Uterus (tissue), 4 donors: ENCODE data around the gene SH3BP2. TPM values are rescaled to one million over a fixed set of nuclear protein-coding genes. Genes with fewer than 3 reads are reported as not detected.

Experiments
- DNase-seq, 2 donors: peaks; one replicate each; pipeline ENCODE4 v3.0.0-alpha.2; 2019 to 2020
- H3K27ac ChIP-seq, 2 donors: fragments of 200-600 bp; sonication (generic); 1 replicate in 1 of 2; 2 replicates in 1 of 2; pipeline ENCODE4 v1.5.1; 2016 to 2018
- H3K27me3 ChIP-seq, 2 donors: fragments of 200-600 bp; sonication (generic); one replicate each; pipeline ENCODE4 v1.5.1; 2018 to 2019; ENCODE audit warnings: control low read depth in 1 of 2
- H3K36me3 ChIP-seq, 2 donors: fragments of 200-600 bp; sonication (generic); one replicate each; pipeline ENCODE4 v1.5.1; 2019; ENCODE audit warnings: control low read depth in 1 of 2
- H3K4me1 ChIP-seq, 2 donors: fragments of 200-600 bp; sonication (generic); one replicate each; pipeline ENCODE4 v1.5.1; 2018 to 2019; ENCODE audit warnings: control low read depth in 1 of 2
- H3K4me3 ChIP-seq, 2 donors: fragments of 200-600 bp; sonication (generic); 1 replicate in 1 of 2; 2 replicates in 1 of 2; pipeline ENCODE4 v1.5.1; 2018 to 2019; ENCODE audit warnings: mild to moderate bottlenecking in 1 of 2
- H3K9me3 ChIP-seq, 2 donors: fragments of 200-600 bp; sonication (generic); one replicate each; pipeline ENCODE4 v1.5.1; 2019; ENCODE audit warnings: control low read depth in 1 of 2
- POLR2A ChIP-seq, 2 donors: fragments of 450-650 bp; IDR thresholded peaks; one replicate each; pipeline ENCODE4 v1.6.1; 2016; ENCODE audit warnings: antibody characterized with exemption in 2 of 2, mild to moderate bottlenecking in 1 of 2, moderate library complexity in 1 of 2
- intact Hi-C: fragments of 100-400 bp; cut with DNase I; formaldehyde crosslinking; loops from one replicate; pipeline ENCODE4 v1.15.1; 2023; ENCODE audit warnings: low total_unique reads
- total RNA-seq, 4 donors: library from RNA; depleted of rRNA in 3 of 4; stranded (reverse); fragments of >200 nt in 3 of 4; gene quantifications; one replicate each; pipeline versions ENCODE4 v1.1.0 to v1.2.4, GENCODE V29; 2014 to 2023
- TF ChIP-seq, protein P1 (sequence below), 4 experiments: fragments of 200-600 bp in 2 of 4; fragments of 450-650 bp in 2 of 4; sonication (generic) in 2 of 4; IDR thresholded peaks; one replicate each; pipeline ENCODE4 v1.5.1; 2016 to 2019; ENCODE audit warnings: antibody characterized with exemption in 4 of 4, mild to moderate bottlenecking in 2 of 4, moderate library complexity in 1 of 4
- donor health status: DM: yes; HTN: yes; CAD: no.

SH3BP2 gene
- total RNA-seq, 4 donors from 2014 or later = 6.4 to 50.0 (median 29.3) TPM

DNA sequence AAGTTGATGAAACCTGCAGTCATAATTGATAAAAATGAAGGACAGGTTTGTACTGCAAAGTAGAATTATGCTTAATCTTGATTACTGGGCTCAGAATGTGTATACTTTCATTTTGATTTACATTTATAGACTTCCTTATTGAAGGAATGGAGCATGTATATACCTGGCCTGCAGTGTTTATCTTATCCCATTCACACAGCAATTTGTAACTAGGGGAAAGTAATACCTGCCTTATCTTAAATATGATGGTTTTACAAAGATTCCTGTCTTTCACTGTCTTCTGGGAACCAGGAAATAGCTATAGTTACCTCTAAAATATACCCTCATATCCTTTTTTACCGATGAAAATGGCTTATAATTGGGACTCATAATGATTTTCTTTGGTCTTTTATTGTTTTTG, 80.4 kb downstream of the SH3BP2 start:
- peaks cover 0 to 5% of the 10 kb centered on the region in 2 donors for H3K4me1 ChIP-seq
- no peak for TF ChIP-seq POLR2A (IDR thresholded peaks at IDR 0.05)
- TF ChIP-seq, protein P1, sequence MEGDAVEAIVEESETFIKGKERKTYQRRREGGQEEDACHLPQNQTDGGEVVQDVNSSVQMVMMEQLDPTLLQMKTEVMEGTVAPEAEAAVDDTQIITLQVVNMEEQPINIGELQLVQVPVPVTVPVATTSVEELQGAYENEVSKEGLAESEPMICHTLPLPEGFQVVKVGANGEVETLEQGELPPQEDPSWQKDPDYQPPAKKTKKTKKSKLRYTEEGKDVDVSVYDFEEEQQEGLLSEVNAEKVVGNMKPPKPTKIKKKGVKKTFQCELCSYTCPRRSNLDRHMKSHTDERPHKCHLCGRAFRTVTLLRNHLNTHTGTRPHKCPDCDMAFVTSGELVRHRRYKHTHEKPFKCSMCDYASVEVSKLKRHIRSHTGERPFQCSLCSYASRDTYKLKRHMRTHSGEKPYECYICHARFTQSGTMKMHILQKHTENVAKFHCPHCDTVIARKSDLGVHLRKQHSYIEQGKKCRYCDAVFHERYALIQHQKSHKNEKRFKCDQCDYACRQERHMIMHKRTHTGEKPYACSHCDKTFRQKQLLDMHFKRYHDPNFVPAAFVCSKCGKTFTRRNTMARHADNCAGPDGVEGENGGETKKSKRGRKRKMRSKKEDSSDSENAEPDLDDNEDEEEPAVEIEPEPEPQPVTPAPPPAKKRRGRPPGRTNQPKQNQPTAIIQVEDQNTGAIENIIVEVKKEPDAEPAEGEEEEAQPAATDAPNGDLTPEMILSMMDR (IDR thresholded peaks at IDR 0.05) = no peak
- H3K27ac ChIP-seq = no peak overlapping the region
- no peaks in the 10 kb centered on the region for H3K36me3 ChIP-seq
- no peak for DNase-seq
- no peaks in the 10 kb centered on the region for H3K27me3 ChIP-seq
- intact Hi-C loops = no loop called here
- H3K4me3 ChIP-seq = no peak overlapping the region
- H3K9me3 ChIP-seq = no peaks in the 10 kb centered on the region

DNA sequence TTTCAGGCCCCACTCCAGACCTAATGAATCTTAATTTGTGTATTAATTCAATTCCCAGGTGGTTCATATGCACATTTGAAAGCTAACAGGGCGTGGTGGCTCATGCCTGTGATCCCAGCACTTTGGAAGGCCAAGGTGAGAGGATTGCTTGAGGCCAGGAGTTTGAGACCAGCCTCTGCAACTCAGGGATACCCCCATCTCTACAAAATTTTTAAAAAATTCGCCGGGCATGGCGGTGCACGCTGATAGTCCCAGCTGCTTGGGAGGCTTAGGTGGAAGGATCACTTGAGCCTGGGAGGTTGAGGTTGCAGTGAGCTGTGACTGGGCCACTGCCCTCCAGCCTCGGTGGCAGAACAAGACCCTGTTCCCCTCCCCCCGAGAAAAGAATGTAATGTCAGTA, 82.0 kb downstream of the SH3BP2 start:
- no peak for TF ChIP-seq POLR2A (IDR thresholded peaks at IDR 0.05)
- TF ChIP-seq, protein P1 (IDR thresholded peaks at IDR 0.05) = no peak
- Histone ChIP-seq H3K36me3 (no peaks in the 10 kb centered on the region), H3K27ac (no peak overlapping the region), H3K4me3 (no peak overlapping the region), H3K27me3 (no peaks in the 10 kb centered on the region), H3K9me3 (no peaks in the 10 kb centered on the region), H3K4me1 (peaks cover 0 to 5% of the 10 kb centered on the region in 2 donors)
- intact Hi-C loops = no loop called here
- no peak for DNase-seq

DNA sequence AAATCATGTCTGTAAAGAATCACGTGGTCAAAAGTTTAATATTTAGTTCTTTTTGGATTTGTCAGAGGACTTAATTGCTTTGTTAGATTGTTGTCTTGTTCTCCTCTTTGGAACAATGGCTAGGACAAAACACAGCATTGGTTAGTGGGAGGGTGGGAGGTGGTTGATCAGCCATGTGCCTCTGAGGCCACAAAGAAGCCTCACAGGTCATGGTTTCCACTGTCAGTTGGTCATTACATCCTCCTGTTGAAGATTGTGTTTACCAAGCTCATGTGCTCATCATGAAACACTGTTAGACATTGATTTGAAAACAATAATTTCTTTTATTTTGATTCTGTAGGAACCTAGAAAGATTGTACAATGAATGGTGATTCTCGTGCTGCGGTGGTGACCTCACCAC, 82.7 kb downstream of the SH3BP2 start:
- no peaks in the 10 kb centered on the region for H3K36me3 ChIP-seq
- H3K4me1 ChIP-seq = peaks cover 0 to 5% of the 10 kb centered on the region in 2 donors

DNA sequence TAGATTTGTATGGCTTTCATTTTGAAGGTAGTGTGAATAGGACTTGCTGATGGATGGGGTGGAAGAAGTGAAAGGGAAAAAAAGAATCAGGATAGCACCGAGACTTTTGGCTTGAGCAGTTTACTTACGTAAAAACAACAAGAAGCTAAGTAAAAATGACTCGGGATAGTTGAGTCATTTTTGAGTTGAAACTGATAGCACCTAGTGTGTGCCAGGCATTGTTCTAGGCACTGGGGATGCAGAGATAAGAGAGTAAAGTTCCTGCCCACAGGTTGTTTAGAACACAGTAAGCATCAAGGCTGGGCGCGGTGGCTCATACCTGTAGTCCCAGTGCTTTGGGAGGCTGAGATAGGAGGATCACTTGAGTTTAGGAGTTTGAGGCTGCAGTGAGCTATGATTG, 85.5 kb downstream of the SH3BP2 start:
- Histone ChIP-seq H3K27ac (no peak overlapping the region), H3K4me1 (peaks cover 0 to 5% of the 10 kb centered on the region in 2 donors), H3K9me3 (no peaks in the 10 kb centered on the region), H3K36me3 (no peaks in the 10 kb centered on the region), H3K4me3 (no peak overlapping the region), H3K27me3 (no peaks in the 10 kb centered on the region)
- intact Hi-C loops = no loop called here
- TF ChIP-seq POLR2A (IDR thresholded peaks at IDR 0.05) = no peak
- TF ChIP-seq, protein P1 (IDR thresholded peaks at IDR 0.05) = no peak
- DNase-seq = no peak

More for the DNA sequence above, 82.7 kb downstream of the SH3BP2 start:
- Histone ChIP-seq H3K27ac (no peak overlapping the region), H3K9me3 (no peaks in the 10 kb centered on the region), H3K27me3 (no peaks in the 10 kb centered on the region), H3K4me3 (no peak overlapping the region)
- TF ChIP-seq, protein P1 (IDR thresholded peaks at IDR 0.05) = no peak
- TF ChIP-seq POLR2A (IDR thresholded peaks at IDR 0.05) = no peak
- intact Hi-C loops = no loop called here
- DNase-seq = no peak

DNA sequence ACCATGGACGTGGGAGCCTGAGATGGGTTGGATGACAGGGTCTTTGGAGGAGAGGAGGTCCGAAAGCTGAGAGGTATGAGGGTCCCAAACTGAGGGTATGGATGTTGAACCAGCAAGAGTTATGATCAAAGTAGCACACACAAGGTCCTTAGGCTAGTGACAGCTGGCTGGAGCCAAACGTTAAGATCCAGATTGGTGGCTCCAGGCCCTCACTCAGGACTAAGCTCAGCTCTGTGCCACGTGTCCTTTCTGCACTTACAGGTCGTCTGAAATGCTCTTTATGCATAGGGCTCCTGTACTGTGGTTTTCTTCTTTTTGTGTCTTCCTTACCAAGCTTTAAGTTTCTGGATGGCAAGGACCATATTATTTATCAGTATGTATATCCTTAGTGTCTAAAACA, 86.1 kb downstream of the SH3BP2 start:
- no peaks in the 10 kb centered on the region for H3K9me3 ChIP-seq
- H3K36me3 ChIP-seq = no peaks in the 10 kb centered on the region
- intact Hi-C loops = no loop called here
- DNase-seq = no peak
- H3K4me3 ChIP-seq = no peak overlapping the region
- H3K4me1 ChIP-seq = peaks cover 0 to under 1% of the 10 kb centered on the region in 2 donors
- H3K27me3 ChIP-seq = no peaks in the 10 kb centered on the region
- TF ChIP-seq POLR2A (IDR thresholded peaks at IDR 0.05) = no peak
- TF ChIP-seq, protein P1 (IDR thresholded peaks at IDR 0.05) = no peak
- H3K27ac ChIP-seq = no peak overlapping the region
